ENCODE results near the gene KLHL10. TPM values are rescaled to one million over a fixed set of nuclear protein-coding genes. Genes with fewer than 3 reads are reported as not detected.

Gene KLHL10
- total and polyA plus RNA-seq, 9 of the 15 experiments (the other 6 are each of a cell fraction or from before 2014, with no cell fraction given), result 0.06 to 0.56 (median 0.12) TPM; not detected in 5

GRCh38 chr17:41837761-41838538 lies at the start of gene KLHL10 (continued):
- TF ChIP-seq ATF3 (IDR thresholded peaks at IDR 0.05) (peak; percentile 87), ATF3 (CRISPR knock-in tag; conservative IDR thresholded peaks at IDR 0.05) (no peak), ATF7 (IDR thresholded peaks at IDR 0.05) (peak; percentile 14; the same call in 1 of the 2 replicates), STAG1 (CRISPR knock-in tag; IDR thresholded peaks at IDR 0.05; ENCODE audit: borderline replicate concordance) (no peak), CEBPB (tag; IDR thresholded peaks at IDR 0.05) (peak; percentile 78), NFE2 (IDR thresholded peaks at IDR 0.05; ENCODE audit: low read depth) (no peak), ZFP1 (CRISPR knock-in tag; IDR thresholded peaks at IDR 0.05) (no peak)

DNA sequence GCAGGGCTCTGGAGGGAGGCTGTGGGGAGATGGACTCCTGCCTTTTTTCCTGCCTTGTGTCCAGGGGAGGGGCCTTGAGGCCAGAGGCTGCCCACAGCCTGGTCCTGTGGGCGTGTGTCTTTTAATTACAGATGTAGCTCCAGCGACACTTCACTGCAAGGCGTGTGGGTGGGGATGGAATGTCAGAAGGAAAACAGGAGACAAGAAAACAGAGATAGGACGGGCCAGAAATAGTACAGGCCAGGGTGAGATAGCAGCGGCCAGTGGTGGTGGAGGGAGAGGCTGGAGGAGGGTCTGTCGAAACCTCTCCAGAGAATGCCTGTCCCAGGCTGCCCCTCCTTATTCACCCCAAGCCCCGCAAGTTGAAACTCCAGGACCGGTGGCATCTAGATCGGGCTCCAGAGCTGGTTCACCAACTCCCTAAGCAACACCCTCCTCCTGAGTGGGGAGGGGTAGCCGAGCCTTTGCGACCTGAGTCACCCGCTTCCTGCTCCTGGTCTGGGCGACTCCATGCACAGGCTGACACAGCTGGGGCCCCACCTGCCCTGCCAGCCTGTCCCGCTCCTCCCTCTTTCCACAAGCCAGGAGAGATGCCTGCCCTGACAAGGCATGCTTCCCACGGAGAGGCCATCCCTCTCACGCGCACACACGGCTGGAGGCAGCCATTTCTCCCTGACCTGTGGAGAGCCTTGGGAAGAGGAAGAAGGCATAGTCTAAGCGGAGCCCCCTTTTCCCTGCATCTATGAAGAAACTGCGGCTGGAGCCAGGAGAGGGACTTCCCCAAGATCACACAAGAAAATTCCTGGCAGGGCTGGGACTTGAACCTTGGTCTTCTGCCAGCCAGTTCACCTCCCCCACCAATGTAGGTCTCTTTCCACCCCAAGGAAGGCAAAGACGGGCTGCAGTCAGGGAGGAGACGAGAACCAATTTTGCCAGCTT lies 44.5 kb upstream of the KLHL10 start:
- ChIA-PET CTCF (ENCODE audit: low intra/inter-chr PET ratio) (interaction anchor here (0.6 kb wide), 1 partner anchor 57 kb away, joined by 3 read pairs; no protein-coding TSS in a partner anchor), POLR2A (interaction anchor here (0.6 to 4.3 kb wide), 9 partner anchors 7 to 315 kb away, joined by 3 to 17 read pairs (median 4); partner anchors contain the start of genes EIF1, JUP and P3H4)
- no peaks in the 10 kb centered on the region for H3K9me3 ChIP-seq (replicated peaks; ENCODE audit: control insufficient read depth, insufficient read depth, low read depth, low read length)
- peak; percentile 98 for FAIRE-seq
- H4K20me1 ChIP-seq (replicated peaks; ENCODE audit: control insufficient read depth, insufficient read depth, low read length), result no peaks in the 10 kb centered on the region
- peak; percentile 77 to 96 (median 83) for DNase-seq (ENCODE audit: extremely low read depth in 1 of 4, low spot score in 3 of 4)
- 4% methylated on average over 17 of the region's 22 CpGs for WGBS (ENCODE audit: insufficient coverage, low coverage, missing lambda C conversion rate)
- intact Hi-C loops (cut with micrococcal nuclease), result loop anchor here (1.0 kb wide), 1 partner anchor 9 kb away; no protein-coding TSS in a partner anchor
- H3K9ac ChIP-seq (ENCODE audit: insufficient read depth in 1 of 2, low read depth in 2 of 2, low read length in 2 of 2), result peak overlapping the region; percentile 74 to 91
- TSS peak; percentile 97 for BruUV-seq (replicated peaks)
- no peaks in the 10 kb centered on the region for H3K36me3 ChIP-seq (ENCODE audit: control insufficient read depth, insufficient read depth, low read length)
- H3K4me3 ChIP-seq, result peak overlapping the region; percentile 23
- H3K27ac ChIP-seq (ENCODE audit: extremely low read depth, low read depth, low read length), result peak overlapping the region; percentile 90
- H3K27me3 ChIP-seq (ENCODE audit: control insufficient read depth in 2 of 2, insufficient read depth in 2 of 2, low read length in 2 of 2), result no peaks in the 10 kb centered on the region
- ATAC-seq, result peak; percentile 84
- peak overlapping the region; percentile 84 for H3K4me2 ChIP-seq (ENCODE audit: insufficient read depth, low read length)
- in situ Hi-C loops (cut with MboI), result no loop called here
- peak overlapping the region; percentile 86 for H2AFZ ChIP-seq (ENCODE audit: low read depth, low read length)
- H3K79me2 ChIP-seq (ENCODE audit: control insufficient read depth, insufficient read depth, low read length), result no peaks in the 10 kb centered on the region
- H3K4me1 ChIP-seq (replicated peaks in 1 of 2; ENCODE audit: control insufficient read depth in 2 of 2, insufficient read depth in 2 of 2, low read length in 2 of 2), result peaks cover 44 to 52% of the 10 kb centered on the region in 2 experiments
- H3K9me1 ChIP-seq (ENCODE audit: control insufficient read depth, insufficient read depth, low read length), result no peaks in the 10 kb centered on the region
- TF ChIP-seq POU5F1 (IDR thresholded peaks at IDR 0.05; ENCODE audit: borderline replicate concordance, low read depth, low read length, partially characterized antibody) (no peak), ARNT (IDR thresholded peaks at IDR 0.05) (0 out of 4 replicates have a peak, but pooled peaks of 1 of the 2 experiments have one; percentile 56), NR2C1 (IDR thresholded peaks at IDR 0.05) (no peak), NR2C1 (tag; IDR thresholded peaks at IDR 0.05) (no peak; the same call in 1 of the 2 replicates), EP300 (IDR thresholded peaks at IDR 0.05; ENCODE audit: low read length) (peak; percentile 66; the same call in 1 of the 2 replicates)

Data from K562 (cell line).